ENCODE data around the gene IGSF10.

The IGSF10 gene

GRCh38 chr3:151477591-151478334, 16.9 kb upstream of the IGSF10 start:
- Histone ChIP-seq H3K4me3 (no peak overlapping the region), H3K27ac (no peak overlapping the region)
- TF ChIP-seq, protein P1, sequence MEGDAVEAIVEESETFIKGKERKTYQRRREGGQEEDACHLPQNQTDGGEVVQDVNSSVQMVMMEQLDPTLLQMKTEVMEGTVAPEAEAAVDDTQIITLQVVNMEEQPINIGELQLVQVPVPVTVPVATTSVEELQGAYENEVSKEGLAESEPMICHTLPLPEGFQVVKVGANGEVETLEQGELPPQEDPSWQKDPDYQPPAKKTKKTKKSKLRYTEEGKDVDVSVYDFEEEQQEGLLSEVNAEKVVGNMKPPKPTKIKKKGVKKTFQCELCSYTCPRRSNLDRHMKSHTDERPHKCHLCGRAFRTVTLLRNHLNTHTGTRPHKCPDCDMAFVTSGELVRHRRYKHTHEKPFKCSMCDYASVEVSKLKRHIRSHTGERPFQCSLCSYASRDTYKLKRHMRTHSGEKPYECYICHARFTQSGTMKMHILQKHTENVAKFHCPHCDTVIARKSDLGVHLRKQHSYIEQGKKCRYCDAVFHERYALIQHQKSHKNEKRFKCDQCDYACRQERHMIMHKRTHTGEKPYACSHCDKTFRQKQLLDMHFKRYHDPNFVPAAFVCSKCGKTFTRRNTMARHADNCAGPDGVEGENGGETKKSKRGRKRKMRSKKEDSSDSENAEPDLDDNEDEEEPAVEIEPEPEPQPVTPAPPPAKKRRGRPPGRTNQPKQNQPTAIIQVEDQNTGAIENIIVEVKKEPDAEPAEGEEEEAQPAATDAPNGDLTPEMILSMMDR (IDR thresholded peaks at IDR 0.05) = no peak
- DNase-seq (ENCODE audit: low spot score) = no peak

- Histone ChIP-seq H3K4me3 (no peak overlapping the region), H3K27ac (no peak overlapping the region)
- TF ChIP-seq, protein P1 (IDR thresholded peaks at IDR 0.05) = no peak
- DNase-seq (ENCODE audit: low spot score) = no peak
These were observed 15.6 kb upstream of the IGSF10 start for GRCh38 chr3:151476344-151477018.

GRCh38 chr3:151468284-151468917, 7.5 kb upstream of the IGSF10 start:
- Histone ChIP-seq H3K4me3 (no peak overlapping the region), H3K27ac (no peak overlapping the region)
- no peak for DNase-seq (ENCODE audit: low spot score)
- TF ChIP-seq, protein P1 (IDR thresholded peaks at IDR 0.05) = peak; percentile 35

DNA sequence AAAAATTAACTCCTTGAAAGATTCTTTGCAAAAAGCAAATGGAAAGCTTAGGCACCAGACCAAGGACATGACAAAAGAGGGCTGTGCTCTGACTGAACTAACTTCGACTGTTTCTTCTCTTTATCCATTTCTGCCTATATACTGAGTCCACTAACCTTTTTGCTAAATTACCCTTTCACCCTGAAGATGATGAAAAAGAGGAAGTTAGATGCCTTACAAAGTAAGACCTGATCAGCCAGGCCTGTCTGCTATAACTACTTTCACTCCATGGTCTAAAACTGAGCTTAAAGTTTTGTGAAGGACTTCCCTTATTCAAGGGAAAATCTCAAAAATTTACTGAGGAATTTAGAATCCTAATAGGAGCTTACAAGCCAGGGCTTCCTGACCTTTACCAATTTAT, 6.2 kb upstream of the IGSF10 start:
- TF ChIP-seq, protein P1 (IDR thresholded peaks at IDR 0.05) = no peak
- no peak for DNase-seq (ENCODE audit: low spot score)
- no peak overlapping the region for H3K4me3 ChIP-seq
- H3K27ac ChIP-seq = no peak overlapping the region

- Histone ChIP-seq H3K27ac (no peak overlapping the region), H3K4me3 (no peak overlapping the region)
- TF ChIP-seq, protein P1 (IDR thresholded peaks at IDR 0.05) = no peak
- no peak for DNase-seq (ENCODE audit: low spot score)
These were observed 2.1 kb upstream of the IGSF10 start for GRCh38 chr3:151462991-151463390.

GRCh38 chr3:151462278-151462780, 1.5 kb upstream of the IGSF10 start:
- DNase-seq (ENCODE audit: low spot score) = no peak
- Histone ChIP-seq H3K27ac (no peak overlapping the region), H3K4me3 (no peak overlapping the region)
- TF ChIP-seq, protein P1 (IDR thresholded peaks at IDR 0.05) = no peak
